SU-DHL-6 (cell line): ENCODE data around the gene DCK.

Experiments
- EZH2phosphoT487 ChIP-seq: fragments of 200-600 bp; sonication (generic), shearing (Covaris generic); conservative IDR thresholded peaks from 2 replicates; pipeline ENCODE4 v1.6.1; 2018; ENCODE audit warnings: mild to moderate bottlenecking, antibody characterized with exemption, low read length, moderate library complexity, mixed read lengths
- TF ChIP-seq, protein P1 (sequence below): fragments of 200-600 bp; sonication (generic); IDR thresholded peaks from one replicate; pipeline ENCODE4 v1.5.1; 2017; ENCODE audit warnings: antibody characterized with exemption, mild to moderate bottlenecking, low read length, moderate library complexity; ENCODE audit not compliant: insufficient read depth, poor library complexity, severe bottlenecking

DNA sequence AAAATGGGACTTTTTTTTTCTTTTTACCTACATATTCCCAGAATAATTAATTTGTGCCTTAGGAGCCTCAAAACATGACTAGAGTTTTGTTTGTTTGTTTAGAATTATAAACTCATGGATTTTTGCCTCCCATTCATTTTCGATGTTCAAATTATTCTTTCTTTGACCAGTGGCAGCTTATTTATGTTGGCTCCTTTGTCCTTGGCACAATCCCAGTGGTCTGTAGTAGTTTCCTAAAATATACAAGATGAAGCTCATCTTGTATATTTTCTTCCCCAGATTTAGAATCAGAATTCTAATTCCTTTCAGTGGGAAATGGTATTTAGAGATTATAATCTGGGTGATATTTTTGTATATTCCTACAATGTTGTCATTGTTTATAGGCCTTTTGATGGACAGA, 27.2 kb downstream of the DCK start:
- TF ChIP-seq, protein P1, sequence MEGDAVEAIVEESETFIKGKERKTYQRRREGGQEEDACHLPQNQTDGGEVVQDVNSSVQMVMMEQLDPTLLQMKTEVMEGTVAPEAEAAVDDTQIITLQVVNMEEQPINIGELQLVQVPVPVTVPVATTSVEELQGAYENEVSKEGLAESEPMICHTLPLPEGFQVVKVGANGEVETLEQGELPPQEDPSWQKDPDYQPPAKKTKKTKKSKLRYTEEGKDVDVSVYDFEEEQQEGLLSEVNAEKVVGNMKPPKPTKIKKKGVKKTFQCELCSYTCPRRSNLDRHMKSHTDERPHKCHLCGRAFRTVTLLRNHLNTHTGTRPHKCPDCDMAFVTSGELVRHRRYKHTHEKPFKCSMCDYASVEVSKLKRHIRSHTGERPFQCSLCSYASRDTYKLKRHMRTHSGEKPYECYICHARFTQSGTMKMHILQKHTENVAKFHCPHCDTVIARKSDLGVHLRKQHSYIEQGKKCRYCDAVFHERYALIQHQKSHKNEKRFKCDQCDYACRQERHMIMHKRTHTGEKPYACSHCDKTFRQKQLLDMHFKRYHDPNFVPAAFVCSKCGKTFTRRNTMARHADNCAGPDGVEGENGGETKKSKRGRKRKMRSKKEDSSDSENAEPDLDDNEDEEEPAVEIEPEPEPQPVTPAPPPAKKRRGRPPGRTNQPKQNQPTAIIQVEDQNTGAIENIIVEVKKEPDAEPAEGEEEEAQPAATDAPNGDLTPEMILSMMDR: no peak
- TF ChIP-seq EZH2phosphoT487: no peak
